SHP77 (cell line): Measurements from ENCODE around the gene CATSPER2.
"Not testable (repeated sequence)": the region's sequence is repeated elsewhere in the genome, so short reads cannot be mapped to it uniquely, and the experiment has no call there.

Experiments used
- DNase-seq, 2 experiments: peaks; one replicate each; lab custom pipeline; 2025; lab: John Stamatoyannopoulos, UW

CATSPER2 gene

DNA sequence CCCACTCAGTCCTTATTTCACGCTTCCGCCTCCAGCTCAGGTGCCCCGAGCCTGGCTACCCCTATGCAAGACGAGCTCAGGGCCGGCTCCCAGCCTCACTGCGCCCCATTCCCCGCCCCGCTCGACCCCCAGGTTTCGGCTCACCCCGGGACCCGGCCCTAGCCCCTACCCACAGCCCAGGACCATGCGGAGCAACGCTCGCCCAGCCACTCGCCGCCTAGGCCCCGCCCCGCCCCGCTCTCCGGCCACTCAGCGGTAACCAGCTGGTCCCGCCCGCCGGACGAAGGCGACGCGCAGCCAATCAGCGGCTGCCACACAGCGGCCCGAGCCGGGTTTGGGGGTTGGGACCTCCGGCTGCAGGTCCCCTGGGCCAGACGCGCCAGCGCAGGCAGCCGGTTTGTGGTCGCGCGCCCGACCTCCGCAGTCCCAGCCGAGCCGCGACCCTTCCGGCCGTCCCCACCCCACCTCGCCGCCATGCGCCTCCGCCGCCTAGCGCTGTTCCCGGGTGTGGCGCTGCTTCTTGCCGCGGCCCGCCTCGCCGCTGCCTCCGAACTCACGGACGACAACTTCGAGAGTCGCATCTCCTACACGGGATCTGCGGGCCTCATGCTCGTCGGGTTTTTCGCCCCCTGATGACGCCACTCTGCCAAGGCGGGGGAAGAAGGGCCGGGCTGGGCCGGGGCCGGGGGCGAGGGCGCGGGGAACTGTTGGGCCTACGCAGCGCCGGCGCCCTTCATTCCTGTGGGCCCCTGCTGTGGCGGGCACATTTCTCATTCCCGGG, at the start of gene CATSPER2:
CATSPER2 (minus strand) TSS at position 196 of the 781 bp plus-strand sequence. CDS start 783 bp downstream, outside the sequence.
- no peak for DNase-seq

GRCh38 chr15:43693148-43694022, 44.7 kb upstream of the CATSPER2 start, which contains the start of gene CKMT1A:
CKMT1A (plus strand) TSS chr15:43693859; CDS start chr15:43694051, 192 bp downstream.
- not testable (repeated sequence) for DNase-seq

DNA sequence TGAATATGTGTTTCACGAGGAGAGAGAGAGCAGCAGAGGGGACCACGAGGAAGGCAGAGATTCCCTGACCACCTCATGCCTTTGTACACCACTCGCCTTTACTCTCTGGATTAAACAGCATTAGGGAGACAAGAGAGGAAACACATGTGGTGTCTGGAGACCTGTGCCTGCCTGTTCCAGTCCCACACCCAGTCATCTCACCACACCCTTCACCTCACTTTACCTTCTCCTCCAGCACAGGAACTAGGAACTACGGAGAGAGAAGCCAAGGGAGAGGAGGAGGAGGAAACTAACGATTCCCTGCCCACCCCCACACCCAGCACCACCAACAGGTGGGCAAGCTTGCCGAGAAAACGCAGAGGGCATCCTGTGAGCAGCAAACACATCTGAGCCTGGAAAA, 44.0 kb upstream of the CATSPER2 start:
- DNase-seq: not testable (repeated sequence)

- DNase-seq: not testable (repeated sequence)
Observed at GRCh38 chr15:43689604-43690301, 41.1 kb upstream of the CATSPER2 start.

DNA sequence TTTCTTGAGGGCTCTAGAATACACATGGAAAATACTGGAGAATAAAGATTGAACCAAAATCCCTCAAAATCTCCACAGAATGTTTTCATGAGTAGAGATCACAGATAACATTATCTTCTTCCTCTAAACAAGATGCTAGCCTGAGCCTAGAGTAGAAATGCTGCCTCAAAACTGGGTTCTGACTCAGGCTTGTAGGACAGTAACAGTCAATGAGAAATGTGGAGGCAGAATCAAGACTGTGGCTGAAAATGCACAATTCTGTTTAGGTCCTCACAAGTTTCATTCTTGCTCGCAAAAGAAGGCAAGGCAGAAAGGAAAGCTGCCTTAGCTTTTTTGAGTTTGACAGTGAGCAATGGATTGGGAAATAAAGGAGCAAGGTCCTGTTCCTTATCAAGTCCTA, 25.5 kb upstream of the CATSPER2 start:
- DNase-seq: not testable (repeated sequence)

GRCh38 chr15:43666177-43666576, 17.5 kb upstream of the CATSPER2 start:
- not testable (repeated sequence) for DNase-seq

- DNase-seq: not testable (repeated sequence)
Observed at GRCh38 chr15:43663333-43663732, 14.7 kb upstream of the CATSPER2 start.

DNA sequence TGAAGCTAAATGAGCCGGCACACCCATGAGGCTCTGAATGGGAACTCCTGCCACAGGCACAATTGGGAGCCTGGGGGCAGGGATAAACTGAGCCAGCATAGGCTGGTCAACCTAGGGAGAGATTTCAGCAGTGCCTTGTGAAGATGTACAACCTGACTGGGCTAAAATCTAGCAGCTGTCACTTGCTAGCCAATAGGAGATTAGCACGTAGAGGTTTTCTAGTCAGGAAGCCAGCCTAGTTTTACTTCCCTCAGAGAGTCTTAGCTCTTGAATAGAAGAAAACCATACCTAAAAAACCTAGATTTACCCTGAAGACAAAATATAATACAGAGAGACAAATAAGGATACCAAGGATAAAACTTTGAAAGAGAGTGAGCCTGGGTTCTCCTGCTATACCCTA, 13.6 kb upstream of the CATSPER2 start:
- DNase-seq: not testable (repeated sequence)

DNA sequence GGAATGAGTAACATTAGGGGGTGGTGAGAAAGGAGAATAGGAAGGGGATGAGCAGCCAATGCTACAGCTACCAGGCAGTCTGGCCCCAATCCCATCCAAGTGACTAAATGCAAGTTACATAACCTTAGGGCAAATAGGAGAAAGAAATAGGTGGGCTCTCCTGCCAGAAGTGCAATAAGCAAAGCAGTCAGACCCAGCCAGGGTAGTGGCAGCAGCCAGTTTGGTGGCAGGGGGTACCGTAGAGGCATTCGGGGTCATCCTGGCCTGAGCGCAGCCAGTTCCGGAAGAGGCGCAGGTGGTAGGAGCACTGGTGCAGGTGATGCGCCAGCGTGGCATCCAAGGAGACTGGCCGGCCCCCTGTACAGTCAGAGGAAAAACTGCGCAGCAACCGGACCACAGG, 11.1 kb upstream of the CATSPER2 start:
- DNase-seq: not testable (repeated sequence)

DNA sequence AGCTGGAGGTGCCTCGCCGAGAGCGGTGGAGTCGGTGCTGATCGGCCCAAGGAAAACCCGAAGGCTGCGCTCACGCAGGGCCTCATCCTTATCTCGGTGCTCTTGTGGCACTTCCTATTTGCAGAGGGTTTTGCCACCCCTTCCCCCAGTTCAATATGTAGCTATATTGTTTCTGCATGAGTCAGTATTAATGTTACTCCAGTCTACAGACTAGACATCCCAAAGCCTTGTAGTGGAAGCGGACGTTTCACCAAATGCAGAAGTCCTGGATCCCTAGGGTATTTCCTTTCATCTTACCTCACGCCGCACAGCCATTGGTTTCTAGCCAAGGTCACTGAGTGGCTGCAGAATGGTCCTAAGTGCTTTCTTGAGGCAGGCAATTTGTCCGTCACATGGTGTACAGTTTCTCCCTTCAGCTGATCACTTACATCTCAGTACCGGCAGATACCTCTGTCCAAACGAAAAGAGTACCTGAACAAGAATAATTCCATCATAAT, 834 bp upstream of the CATSPER2 start:
- DNase-seq: not testable (repeated sequence)

- not testable (repeated sequence) for DNase-seq
Observed at GRCh38 chr15:43638464-43639204, 10.0 kb downstream of the CATSPER2 start.

DNA sequence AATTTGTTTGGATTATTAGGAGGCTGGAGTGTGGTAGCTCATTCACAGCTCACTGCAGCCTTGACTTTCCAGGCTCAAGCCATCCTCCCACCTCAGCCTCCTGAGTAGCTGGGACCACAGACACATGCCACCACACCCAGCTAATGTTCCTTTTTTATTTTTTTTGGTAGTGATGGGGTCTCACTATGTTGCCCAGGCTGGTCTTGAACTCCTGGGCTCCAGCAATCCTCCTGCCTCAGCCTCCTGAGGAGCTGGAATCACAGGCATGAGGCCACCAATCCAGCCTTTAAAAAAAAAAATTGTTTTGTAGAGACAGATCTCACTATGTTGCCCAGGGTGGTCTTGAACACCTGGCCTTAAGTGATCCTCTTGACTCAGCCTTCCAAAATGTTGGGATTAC, 21.7 kb downstream of the CATSPER2 start:
- not testable (repeated sequence) for DNase-seq

- no peak for DNase-seq
Observed at GRCh38 chr15:43625106-43625505, 23.5 kb downstream of the CATSPER2 start.

GRCh38 chr15:43622068-43622799, 26.4 kb downstream of the CATSPER2 start:
- DNase-seq: not testable (repeated sequence)

- DNase-seq: not testable (repeated sequence)
Observed at GRCh38 chr15:43618700-43619099, 29.9 kb downstream of the CATSPER2 start, which contains the start of gene STRC. STRC (minus strand) TSS chr15:43618800; CDS start chr15:43618722, 78 bp downstream.

DNA sequence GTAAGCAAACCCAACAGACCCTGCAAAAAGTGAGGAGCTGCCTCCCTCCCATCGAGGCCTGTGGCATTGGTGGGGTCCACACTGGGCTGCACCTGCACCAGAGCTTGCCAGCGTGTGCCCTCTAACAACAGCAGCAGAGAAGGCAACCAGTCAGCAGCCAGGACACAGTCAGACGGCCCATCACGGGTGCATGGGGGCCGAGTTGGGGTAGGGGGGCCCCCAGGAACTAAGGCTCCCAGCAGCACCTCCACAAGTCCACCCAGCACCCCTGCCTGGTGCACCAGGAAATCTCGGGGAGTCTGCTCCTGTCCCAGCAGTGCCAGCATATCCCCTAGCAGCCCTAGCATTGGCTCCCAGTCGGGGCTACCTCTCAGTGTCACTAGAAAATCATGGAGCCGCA, 30.9 kb downstream of the CATSPER2 start:
- DNase-seq: not testable (repeated sequence)

DNA sequence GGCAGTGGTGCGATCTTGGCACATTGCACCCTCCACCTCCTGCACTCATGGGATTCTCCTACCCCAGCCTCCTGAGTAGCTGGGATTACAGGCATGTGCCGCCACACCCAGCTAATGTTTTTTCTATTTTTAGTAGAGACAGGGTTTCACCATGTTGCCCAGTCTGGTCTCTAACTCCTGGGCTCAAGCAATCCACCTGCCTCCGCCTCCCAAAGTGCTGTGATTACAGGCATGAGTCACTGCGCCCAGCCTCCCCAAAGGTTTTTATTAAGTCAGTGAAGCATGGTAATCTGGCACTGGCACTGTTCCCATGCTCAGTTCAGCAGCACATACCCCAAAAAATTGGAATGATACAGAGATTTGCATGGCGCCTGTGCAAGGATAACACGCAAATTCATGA, 46.4 kb downstream of the CATSPER2 start:
- peak; percentile 24 to 50 for DNase-seq

DNA sequence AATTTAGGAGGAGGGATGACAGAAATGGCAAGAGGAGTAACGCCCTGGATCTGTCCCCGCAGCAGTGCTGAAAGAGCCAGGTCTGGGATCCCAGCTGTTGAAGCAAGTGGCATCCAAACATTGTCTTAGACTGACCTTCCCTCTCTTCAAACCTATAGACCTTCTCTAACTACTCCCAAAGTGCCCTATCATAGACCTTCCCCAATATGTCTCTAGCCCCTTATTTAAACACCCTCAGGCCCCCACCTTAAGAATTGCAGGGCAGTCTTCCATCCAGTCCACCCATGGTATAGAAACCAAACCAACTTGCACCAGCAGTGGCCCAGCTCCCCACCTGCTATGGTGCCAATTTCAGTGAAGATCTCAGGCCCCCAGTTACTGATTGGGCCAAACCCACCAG, 48.4 kb downstream of the CATSPER2 start:
- not testable (repeated sequence) for DNase-seq

GRCh38 chr15:43599131-43599530, 49.5 kb downstream of the CATSPER2 start:
- not testable (repeated sequence) for DNase-seq
